ENCODE results near the gene NCOA3.
"Not testable (repeated sequence)": the region's sequence is repeated elsewhere in the genome, so short reads cannot be mapped to it uniquely, and the experiment has no call there.

The NCOA3 gene
- 260 reads per million, percentile 94 among the genes with 10 or more reads in this experiment for total RNA-seq

DNA sequence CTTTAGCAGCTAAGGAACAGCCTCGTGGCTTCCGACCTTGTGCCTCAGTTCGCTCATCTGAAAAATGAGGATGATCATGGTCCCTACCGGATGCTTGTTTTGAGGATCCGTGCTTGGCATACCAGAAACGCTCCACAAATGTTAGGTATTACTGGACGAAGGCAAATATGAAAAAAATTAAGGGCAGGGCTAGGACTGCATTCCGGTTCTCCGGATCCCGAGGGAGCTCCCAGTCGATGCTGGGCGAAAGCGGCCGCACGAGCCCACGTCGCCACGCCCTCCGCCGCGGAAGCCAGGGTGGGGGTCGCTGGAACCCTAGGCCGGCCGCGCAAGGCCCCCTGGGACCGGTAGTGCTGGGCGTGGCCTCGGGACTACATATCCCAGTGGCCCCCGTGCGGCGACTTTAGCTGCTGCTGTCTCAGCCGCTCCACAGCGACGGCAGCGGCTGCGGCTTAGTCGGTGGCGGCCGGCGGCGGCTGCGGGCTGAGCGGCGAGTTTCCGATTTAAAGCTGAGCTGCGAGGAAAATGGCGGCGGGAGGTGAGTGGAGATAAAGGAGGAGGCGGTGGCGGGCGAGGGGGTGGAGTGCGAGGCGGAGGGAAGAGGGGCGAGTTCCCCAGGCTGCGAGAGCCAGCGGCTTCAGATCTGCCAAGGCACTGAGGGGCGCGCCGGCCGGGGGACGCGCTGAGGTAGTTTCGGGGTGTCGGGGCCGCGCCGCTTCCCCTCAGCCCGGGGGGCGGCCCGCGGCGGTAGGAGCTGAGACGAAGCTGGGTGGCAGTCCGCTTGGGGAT lies at the start of gene NCOA3:
Gene NCOA3, plus strand, starts transcription at position 406 of the 789 bp plus-strand sequence. CDS start 120,361 bp downstream, outside the sequence.
- peak; percentile 77 for DNase-seq

DNA sequence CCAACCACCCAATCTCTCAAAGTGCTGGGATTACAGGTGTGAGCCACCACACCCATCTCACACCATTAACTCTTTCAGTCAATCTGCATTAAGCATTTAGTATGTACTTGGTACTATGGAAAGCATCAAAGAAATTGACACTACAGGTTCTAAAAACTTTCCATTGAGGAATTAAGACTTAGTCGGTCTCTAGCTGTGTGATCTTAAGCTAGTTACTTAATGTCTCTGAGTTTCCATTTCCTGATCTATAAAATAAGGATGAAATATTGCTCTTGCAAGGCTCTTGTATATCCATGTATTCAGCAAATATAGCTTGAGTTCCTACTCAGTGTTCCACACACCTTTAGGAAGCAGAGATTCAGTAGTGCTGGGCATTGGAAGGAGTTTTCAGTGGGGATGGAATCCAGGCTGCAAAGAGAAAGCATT lies 48.9 kb upstream of the NCOA3 start:
- DNase-seq: no peak

GRCh38 chr20:47453167-47453782 lies 48.4 kb upstream of the NCOA3 start:
- no peak for DNase-seq

DNA sequence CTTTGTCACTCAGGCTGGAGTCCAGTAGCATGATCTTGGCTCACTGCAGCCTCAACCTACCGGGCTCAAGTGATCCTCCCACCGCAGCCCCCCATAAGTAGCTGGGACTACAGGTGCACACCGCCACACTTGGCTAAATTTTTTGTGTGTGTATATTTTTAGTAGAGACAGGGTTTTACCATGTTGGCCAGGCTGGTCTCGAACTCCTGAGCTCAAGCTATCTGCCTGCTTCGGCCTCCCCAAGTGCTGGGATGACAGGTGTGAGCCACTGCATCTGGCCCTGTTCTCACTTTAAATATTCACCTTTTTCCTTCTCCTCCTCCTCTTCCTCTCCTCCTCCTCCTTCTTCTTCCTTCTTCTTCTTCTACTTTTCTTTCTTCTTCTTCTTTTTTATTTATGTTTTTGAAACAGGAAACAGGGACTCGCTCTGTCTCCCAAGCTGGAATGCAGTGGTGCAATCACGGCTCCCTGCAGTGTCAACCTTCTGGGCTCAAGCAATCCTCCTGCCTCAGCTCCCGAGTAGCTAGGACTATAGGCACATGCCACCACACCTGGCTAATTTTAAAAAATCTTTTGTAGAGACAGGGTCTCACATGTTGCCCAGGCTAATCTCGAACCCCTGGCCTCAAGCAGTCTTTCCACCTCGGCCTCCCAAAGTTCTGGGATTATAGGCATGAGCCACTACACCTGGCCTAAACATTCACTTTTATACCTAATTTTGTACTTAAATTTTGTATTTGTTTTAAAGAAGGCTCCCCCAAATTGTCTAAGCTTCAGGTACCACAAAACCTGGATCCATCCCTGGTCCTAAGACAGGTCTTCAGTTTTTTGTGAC lies 47.2 kb upstream of the NCOA3 start:
- no peak for DNase-seq

DNA sequence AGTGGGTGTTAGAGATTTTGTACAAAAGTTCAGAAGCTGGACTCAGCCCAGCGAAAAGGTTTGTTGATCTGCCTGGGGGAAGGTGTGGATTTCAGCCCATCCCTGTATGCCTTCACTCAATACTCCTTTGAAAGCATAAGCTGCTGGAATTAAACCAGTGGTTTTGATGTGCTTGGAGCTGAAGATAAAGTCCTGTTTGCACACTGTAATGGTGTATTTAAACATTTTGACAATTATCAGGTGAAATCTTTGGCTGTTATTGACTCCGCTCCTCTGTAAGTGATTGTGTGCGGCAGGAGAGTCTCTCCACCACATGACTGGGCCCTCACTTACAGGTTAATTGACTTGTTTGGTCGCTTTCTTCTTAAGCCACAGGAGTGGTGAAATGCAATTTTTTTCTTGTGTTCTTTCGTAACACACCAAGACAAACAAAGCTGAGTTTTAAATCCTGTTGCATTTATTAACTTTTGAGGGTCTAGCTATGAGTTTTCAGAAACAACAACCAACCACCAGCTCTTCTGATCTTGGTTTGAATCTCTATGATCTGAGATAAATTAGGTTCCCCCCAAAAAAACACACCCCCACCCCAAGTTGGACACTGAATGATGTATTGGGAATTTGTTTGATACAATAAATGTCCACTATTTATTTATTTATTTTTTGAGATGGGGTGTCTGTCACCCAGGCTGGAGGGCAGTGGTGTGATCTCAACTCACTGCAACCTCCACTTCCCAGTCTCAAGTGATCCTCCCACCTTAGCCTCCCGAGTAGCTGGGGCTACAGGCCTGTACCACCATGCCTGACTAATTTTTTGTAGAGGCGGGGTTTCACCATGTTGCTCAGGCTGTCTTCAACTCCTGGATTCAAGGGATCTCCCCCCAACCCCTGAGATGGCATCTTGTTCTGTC lies 46.3 kb upstream of the NCOA3 start:
- no peak for DNase-seq

- no peak for DNase-seq
Measured at GRCh38 chr20:47456041-47456537, 45.6 kb upstream of the NCOA3 start.

- no peak for DNase-seq
Measured at GRCh38 chr20:47456952-47457724, 44.5 kb upstream of the NCOA3 start.

DNA sequence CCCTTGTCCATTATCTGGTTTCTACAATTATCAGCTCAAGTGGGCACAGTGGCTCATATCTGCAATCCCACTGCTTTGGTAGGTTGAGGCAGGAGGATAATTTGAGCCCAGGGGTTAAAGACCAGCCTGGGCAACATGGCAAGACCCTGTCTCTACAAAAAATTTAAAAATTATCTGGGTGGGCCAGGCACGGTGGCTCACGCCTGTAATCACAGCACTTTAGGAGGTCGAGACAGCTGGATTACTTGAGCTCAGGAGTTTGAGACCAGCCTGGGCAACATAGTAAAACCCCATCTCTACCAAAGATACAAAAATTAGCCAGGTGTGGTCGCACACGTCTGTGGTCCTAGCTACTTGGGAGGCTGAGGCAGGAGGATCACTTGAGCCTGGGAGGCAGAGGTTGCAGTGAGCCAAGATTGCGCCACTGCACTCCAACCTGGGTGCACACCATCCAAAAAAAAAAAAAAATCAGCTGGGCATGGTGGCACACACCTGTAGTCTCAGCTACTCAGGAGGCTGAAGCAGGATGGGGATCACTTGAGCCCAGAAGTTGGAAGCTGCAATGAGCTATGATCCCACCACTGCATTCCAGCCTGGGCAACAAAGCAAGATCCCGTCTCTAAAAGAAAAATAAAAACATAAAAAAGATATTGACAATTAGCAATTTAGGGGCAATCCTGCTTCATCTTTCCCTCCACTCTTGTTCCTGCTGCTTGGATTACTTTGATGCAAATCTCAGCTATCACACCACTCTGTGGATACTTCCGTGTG lies 43.2 kb upstream of the NCOA3 start:
- DNase-seq: not testable (repeated sequence)

DNA sequence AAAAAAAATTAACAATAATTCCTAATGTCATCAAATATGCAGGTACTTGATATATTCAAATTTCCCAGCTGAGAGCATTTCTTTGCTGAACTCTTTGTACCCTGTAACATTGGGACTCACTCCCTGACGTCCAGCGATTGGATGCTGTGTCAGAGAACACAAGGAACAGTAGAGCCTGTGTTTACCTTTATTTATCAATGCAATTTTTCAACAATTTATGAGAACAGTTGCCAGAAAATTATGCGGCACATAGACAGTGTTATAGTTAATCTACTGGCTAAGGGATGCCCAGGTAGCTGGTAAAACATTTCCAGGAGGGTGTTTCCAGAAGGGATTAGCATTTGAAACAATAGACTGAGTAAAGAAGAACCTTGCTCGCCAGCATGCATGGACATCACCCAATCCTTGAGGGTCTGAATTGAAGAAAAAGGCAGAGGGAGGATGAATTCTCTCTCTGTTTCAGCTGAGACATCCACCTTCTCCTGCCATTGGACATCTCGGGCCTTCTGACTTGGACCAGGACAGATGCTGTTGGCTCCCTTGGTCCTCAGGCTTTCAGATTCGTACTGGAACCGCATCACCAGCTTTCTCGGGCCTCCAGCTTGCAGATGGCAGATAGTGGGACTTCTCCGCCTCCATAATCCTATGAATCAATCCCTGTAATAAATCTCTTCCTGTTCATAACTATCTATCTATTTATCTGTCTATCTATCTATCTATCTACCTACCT lies 42.2 kb upstream of the NCOA3 start:
- no peak for DNase-seq

- DNase-seq: not testable (repeated sequence)
Measured at GRCh38 chr20:47460761-47461112, 41.0 kb upstream of the NCOA3 start.

DNA sequence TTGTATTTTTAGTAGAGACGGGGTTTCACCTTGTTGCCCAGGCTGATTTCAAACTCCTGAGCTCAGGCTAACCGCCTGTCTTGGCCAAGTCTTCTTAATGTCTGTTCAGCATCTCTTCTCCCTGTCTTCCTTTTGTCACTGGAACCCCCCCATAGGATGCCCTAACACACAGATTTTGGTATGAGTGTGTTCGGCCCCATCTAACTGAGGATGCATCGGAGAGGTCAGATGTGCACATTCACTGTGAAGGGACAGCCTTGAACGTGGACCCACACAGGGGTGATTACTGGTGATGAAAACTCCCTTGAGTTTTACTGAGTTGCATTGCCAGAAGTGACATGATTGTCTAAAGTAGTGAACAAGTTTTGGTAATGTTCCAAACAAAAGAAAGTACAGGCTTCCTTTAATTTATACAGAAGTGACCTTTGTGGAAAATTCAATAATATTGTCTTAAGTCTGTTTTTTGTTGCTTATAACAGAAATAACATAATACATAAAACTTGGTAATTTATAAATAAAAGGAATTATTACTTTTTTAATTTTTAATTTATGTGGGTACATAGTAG lies 40.5 kb upstream of the NCOA3 start:
- DNase-seq: no peak

DNA sequence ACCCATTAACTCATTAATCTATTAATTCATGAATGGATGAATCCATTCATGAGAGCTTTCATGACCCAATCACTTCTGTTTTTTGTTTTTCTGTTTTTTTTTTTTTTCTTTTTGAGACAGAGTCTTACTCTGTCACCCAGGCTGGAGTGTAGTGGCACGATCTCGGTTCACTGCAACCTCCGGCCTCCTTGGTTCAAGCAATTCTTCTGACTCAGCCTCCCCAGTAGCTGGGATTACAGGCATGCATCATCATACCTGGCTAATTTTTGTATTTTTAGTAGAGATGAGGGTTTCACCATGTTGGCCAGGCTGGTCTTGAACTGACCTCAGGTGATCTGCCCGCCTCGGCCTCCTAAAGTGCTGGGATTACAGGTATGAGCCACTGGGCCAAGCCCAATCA lies 39.8 kb upstream of the NCOA3 start:
- not testable (repeated sequence) for DNase-seq

DNA sequence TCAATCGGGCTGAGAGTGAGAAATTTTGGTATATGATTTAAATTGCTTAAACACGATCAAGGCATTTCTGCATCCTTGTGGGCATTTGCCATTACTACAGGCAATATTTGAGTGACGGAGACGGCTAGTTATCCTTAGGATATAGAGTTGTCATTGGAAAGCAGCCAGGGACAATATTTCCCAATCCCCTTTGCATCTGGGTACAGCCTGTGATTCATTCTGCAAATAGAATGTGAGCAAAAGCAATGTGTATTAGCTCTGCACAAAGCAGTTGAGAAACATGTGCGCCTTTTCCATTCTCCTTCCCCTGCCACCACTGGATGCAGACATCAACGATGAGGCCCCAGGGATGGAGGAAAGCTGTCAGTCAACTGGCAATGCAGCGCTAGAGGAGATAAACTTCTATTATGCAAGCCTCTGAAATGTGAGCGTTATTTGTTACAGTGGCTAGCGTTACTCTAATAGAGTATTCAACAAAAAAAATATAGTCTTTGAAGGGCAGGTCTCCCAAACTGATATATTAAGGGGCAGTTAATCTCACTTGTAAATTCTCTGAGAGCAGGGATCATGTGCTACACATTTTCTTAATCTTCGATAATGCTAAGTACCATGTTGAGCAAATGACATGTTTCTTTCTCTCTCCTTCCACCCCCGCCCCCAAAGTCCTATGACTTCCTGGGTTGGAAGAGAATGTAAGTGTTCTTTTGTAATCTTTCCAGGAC lies 37.1 kb upstream of the NCOA3 start:
- no peak for DNase-seq

GRCh38 chr20:47465335-47466090 lies 36.2 kb upstream of the NCOA3 start:
- DNase-seq: no peak

DNA sequence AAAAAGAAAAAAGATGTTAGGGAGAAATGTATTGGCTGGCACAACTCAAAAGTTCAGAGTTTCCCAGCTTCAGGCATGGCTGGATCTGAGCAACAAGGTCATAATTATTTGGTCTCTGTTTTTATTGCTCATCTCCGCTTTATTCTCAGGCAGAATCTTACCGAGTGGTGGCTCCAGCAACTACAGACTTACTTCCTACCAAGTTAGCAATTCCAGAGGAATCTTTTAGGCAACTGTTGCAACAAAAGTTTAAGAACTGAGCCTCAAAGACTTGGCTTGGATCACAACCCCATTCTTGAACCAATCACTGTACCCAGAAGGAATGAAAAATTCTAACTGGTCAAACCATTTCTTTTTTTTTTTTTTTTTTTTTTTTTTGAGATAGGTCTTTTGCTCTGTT lies 35.5 kb upstream of the NCOA3 start:
- DNase-seq: no peak

DNA sequence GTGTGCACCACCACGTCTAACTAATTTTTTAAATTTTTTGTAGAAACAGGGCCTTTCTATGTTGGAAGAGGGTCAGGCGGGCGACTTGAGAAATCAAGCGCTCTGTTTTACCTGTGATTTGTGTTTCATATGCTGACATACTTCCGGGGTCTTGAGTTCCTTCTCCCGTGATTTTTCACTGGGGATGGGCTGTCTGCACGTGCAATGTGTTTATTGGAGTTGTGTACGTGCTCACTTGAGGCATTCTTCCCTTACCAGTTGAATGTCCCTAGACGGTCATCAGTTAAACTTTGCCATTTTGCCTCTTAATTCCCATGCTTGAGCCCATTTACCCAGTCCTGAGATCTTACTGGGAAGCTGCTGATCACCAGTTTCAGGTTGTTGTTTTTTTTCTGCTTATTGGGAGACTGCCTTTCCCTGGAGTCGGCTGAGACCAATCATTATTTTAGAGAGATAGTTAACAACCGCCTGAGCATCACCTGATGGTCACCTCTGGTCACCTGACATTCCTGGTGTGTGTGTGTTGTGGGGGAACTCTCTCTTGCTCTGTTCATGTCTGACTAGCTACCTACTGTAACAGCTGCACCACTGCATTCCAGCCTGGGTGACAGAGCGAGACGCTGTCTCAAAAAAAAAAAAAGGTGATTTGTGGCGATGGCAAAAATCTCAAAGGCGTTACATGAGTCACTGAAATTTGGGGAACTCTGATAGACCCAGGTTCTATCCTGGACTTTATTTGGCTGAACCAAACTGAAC lies 34.8 kb upstream of the NCOA3 start:
- no peak for DNase-seq

Measured in effector CD4-positive, alpha-beta T cell (primary cell).